Measurements from ENCODE around the gene RBM33.

The RBM33 gene

DNA sequence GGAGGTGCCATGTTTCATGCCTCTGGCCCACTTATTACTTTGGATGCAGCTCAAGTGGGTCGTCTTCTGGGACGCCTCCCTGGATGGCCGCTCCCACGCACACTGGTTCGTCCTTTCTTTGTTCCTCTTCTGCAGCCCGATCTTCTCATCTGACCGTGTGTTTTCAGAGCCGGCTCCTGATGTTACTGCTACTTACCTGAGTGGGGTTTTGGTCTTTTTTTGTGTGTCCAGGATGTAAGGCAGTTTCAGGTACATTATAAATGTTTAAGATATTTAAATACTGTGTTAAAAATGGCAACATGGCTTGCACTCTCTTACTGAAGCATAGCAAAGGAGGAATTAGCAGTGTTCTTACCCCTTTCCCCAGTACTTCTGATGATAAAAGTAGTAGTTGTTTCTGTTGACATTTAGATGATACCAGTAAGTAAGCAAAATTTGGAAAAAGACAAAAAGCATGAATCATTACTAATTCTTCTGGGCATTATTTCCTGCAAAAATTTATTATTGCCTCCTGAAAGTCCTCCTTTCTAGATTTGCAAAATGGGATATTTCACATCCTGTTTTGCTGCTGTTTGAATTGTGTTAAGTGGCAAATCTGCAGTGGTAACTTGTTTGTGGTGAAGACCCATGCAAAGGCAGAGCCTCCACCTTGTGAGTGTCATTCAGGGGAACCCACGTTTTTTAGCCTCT is 108.4 kb downstream of the RBM33 start:
- FAIRE-seq, result no peak

DNA sequence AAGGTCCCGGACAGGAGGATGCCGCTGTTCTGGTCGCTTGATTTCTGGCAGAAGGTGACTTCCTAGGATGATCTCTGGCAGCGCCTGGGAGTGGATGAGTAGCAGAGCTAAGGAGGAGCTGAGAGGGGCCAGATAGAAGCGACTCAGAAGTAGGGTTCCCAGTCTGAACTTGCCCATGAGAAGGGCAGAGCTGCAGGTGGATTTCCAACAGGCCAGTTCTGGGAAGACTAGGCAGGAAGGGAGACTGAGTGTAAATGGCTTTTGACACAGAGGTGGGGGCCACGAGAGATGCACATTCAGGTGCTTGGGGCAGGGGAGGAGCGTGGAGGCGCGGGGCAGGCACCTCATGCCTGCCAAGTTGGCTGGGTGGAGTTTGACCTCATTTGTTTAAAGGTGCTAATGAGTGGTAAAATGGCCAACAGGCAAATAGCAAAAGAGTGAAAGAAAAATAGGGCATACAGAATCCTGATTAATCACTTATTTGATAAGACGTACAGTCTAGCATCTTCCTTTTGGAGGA is 109.0 kb downstream of the RBM33 start:
- FAIRE-seq, result no peak

DNA sequence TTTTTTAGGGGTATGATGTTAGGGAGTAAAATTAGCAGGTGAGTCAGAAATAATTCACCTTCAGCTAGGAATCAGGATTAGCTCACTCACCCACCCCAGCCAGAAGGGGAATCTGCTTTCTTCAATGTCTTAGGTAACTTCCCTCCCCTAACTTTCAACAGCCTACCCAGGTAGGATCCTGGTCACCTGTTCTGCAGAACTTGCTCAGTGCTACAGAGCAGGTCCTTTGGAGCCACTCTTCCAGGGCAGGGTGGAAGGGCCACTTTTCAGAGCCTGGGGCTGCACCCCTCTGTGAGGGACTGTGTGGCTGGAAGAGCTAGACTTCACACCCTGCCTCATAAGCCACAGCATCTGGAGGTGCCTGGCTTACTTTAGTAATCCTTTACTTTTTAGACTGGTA is 109.7 kb downstream of the RBM33 start:
- FAIRE-seq, result no peak

GRCh38 chr7:155755026-155755425 is 110.6 kb downstream of the RBM33 start:
- no peak for FAIRE-seq

DNA sequence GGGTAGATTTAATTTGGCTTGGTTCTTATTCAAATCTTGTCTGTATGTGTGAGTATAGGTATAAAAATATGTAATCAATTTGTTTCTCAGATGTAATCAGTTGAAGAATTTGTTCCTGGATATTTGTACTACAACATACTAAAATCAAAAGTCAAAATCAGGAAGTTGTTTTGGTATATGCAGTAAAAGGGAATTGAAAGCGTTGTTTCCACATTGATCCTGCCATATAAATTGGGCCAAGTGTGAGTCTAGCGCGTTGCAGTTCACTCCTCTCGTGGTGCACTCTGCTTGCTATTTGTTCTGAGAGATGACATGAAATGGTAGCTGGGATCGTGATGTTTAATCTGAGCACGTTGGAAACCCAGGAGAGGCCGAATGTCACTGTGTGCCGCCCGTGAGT is 111.9 kb downstream of the RBM33 start:
- FAIRE-seq, result no peak

DNA sequence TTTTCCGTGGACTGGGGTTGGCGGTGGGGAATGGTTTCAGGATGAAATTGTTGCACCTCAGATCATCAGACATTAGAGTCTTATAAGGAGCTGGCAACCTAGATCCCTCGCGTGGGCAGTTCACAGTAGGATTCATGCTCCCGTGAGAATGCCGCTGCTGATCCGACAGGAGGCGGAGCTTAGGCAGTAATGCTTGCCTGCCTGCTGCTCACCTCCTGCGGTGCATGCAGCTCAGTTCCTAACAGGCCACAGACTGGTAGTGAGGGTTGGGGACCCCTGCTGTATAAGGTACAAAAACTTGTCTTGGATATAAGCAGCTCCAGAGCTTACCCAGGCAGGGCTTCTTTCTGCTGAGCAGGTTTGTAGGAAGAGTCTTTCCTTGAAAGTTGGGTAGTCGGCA is 113.9 kb downstream of the RBM33 start:
- no peak for FAIRE-seq

DNA sequence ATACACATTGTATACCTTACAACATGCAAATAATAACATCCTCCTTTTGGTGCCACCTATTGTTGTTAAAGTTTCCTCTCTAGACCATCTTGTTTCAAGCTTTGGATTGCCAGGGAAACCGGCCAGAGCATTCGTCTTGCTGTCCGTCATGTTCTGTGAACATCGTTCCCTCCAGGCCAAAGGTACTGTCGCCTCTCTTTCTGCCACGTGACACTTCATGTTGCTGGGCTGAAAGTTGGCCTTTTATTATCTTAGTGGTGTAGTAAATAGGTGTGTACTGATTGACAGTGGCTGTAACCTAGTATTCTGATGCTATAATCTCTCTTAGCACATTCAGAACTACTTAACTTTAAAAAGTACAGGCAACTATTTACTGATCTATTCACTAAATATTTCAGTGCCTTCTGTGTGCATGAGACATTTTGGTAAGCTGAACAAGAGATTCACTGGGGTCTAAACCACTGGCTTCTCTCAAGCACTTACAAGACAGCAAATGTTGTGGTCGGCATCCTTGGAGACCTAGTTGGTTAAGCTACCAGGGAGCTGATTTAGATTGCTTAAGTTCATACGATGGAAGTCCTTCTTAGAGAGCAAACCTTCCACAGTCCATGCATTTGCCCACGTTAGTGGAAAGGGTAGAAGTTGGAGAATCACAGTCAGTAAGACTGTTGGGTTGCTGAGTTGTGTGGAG is 115.4 kb downstream of the RBM33 start:
- FAIRE-seq, result no peak

GRCh38 chr7:155761162-155761561 is 116.7 kb downstream of the RBM33 start:
- no peak for FAIRE-seq

DNA sequence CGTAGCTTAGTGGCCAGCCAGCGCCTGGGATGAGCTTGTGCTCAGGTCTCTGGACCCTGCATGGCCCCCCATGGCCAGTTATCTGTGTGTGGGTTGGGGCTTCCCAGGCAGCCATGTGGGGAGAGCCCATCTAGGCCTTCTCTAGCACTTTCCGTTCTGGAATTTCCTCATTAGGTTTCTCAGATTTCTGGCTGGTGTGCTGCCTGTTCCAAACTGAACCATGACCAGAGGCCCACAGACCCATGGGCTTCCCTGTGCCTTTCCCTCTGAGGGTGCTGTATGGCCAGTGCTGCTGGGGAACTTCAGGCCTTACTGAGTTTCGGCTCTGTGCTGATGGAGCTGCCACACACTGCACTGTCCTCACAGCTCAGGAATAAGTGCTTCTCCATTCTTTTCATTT is 117.6 kb downstream of the RBM33 start:
- FAIRE-seq, result no peak

DNA sequence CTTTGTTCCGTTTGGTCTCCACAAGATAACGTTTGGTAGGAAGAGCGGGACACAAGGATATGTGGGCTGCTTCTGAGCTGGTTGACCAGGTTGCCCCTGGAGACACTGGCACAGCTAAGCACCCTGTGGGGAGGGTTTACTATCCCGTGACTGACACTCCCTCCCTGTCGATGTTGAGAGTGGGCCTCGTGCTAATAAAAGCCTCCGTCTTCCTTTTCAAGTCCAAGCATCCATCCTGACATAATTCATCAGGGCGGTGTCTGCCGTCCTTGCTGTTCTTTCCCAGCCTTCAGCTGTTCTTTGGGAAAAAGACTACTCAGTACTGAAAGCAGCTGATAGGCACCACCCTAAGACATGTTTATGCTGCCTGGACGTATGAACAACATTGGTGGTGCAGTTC is 118.2 kb downstream of the RBM33 start:
- FAIRE-seq, result no peak

GRCh38 chr7:155763122-155763521 is 118.7 kb downstream of the RBM33 start:
- no peak for FAIRE-seq

DNA sequence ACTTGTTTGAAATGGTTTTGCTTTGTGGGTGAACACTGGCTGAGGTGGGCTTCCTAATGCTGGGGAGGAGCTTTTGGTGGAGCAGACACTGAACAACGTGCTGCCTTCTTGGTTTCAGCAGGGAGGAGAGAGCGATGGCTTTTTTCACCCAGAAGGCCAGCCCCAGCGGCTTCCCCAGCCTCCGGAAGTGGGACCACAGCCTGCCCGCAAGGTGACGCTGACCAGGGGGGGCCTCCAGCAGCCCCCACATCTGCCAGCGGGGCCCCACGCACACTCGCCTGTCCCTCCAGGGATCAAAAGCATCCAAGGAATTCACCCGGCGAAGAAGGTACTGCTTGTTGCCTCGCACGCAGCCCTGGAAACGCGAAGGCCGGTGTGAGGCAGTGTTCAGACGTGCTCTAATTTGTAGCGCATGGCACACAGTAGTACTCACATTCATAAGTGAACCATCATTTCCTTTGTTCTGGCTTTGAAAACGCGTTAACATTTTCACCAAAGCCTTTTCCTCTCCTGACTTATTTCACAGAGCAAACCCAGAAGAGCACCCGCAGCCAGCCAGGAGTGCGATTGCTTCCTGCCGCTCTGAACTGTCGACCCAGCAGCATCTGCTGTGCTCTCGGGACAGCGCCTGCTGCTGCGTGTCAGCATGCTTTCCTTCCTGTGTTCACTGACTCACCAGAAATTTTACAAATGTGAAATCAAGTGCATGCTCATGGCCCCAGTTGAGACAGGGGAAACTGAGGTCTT is 119.4 kb downstream of the RBM33 start:
- FAIRE-seq, result no peak

- no peak for FAIRE-seq
Observed at GRCh38 chr7:155764438-155764793, 120.0 kb downstream of the RBM33 start.

- FAIRE-seq, result no peak
Observed at GRCh38 chr7:155765458-155765857, 121.0 kb downstream of the RBM33 start.

DNA sequence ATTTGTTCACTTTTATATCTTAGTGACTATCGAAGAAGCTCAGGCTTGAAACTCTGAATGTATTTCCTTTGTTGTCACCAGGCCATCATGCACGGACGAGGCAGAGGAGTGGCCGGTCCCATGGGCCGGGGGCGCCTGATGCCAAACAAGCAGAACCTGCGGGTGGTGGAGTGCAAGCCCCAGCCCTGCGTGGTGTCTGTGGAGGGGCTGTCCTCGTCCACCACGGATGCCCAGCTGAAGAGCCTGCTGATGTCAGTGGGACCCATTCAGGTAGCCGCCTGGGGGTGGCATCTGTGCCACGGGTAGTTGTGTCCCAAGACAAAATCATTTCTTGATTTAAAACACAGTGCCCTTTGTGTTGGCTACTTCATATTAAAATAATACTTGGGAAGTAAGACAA is 121.9 kb downstream of the RBM33 start:
- FAIRE-seq, result no peak

DNA sequence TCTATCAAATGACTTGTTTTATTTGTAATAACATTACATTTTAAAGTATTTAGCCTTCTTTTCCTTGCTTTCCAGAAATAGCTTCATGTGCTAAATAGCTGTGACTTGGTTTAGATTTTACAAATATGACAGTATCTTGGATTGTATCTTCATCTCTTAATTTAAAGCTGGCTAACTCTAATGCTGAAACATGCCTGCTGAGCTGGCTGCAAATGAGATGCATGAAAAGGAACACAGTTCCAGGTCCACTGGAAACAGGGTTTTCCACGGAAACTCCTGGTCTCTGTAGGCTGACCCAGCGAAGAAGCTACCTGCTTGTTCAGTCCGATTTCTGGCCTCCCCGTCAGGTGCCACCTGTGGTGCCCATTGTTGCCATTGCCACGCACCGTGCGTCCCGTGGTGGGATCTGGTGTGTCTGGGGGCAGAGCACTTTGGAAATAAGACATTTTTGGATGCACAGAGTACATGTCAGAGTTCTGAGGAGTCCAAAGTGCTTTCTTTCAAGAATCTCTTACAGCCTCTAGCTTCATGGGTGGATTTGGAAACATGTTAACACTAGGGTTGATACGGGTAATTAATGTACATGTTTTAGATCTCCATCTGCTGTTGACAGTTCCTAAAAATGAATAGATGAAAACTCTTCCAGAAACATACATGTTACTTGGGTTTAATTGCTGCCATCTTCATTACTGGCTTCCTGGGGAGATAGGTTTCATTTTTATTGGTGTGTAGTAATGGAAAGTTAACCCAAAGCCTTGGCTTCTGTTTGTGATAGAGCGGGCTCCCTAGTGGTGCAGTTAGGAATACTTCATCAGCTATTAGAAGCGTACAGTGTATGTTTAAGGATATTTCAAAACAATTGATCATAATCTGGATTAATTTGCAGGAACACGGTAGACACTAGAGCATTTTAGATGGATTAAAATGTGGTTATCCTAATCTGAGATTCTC is 122.8 kb downstream of the RBM33 start:
- FAIRE-seq, result no peak

GRCh38 chr7:155769701-155770100 is 125.2 kb downstream of the RBM33 start:
- no peak for FAIRE-seq

DNA sequence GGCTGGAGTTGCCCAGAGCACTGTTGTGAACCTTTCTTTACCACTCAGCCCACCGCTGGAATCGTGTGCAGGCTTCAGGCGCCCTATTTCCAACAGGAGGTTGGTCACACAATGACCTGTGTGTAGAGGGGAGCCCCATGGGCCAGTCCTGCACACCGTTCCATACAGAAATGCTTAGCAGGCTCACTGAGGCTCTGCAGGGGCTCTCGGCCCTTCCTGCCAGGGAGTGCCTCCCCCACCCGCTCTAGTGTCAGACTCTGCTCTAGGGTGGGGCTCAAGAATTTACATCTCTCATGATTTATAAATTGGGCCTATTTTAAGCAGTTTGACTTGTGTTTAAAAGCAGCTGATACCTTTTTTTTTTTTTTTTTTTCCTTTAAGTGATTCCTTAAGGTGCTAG is 125.8 kb downstream of the RBM33 start:
- FAIRE-seq, result no peak

DNA sequence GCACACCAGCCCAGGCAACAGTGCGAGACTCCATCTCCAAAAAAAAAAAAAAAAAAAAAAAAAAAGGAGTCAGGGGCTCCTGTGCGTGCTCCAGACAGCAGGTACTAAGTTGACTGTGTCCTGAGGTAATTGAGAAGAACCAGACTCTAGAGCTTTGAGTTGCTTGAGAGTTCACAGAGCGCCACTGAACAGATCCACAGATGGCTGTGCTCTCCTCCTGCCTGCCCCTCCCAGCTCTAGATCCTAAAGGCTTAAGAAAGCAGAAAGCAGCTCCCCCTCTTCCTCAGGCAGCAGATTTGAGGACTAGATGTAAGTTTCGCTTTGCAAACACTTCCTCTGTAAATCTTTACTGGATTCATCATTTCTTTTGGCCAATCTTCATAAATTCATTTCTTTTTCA is 129.1 kb downstream of the RBM33 start:
- FAIRE-seq, result no peak

- FAIRE-seq, result no peak
Observed at GRCh38 chr7:155774947-155775346, 130.5 kb downstream of the RBM33 start.

GRCh38 chr7:155775691-155776090 is 131.2 kb downstream of the RBM33 start:
- FAIRE-seq, result no peak

DNA sequence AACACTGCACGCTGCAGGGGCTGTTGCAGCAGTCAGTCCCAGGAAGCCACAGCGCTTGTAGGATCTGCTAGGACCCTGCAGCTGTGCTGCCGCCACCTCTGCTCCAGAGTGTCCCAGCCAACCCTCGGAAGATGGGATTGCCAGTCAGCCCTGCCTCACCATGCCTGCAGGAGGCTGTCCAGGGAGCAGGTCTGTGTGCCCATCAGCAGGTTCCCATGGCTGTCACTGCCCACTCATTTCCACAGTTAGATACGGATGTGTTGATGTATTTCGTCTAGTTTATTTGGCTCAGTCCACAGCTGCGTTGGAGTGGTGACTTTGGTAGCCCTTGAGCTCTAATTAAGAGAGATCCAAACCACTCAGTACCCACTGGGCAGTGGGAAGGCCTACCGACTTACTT is 132.1 kb downstream of the RBM33 start:
- FAIRE-seq, result no peak

- FAIRE-seq, result no peak
Observed at GRCh38 chr7:155778349-155778748, 133.9 kb downstream of the RBM33 start.

All from colon (tissue), 2 donors.